Activated T-cell treated with anti-CD3 and anti-CD28 coated beads, Interleukin-2, amount 50 U/mL, for 48 hours (primary cell): ENCODE data around the gene EPHA7.

Experiments
- DNase-seq, 2 experiments: peaks; one replicate each; pipeline ENCODE4 v3.0.0-alpha.2; 2020

Gene EPHA7

GRCh38 chr6:93419304-93420162, at the start of gene EPHA7:
TSS of gene EPHA7 (minus strand) at chr6:93419559. CDS start at chr6:93419341, 218 bp downstream.
- DNase-seq: peak; percentile 56 to 65

GRCh38 chr6:93468291-93468690, 48.9 kb upstream of the EPHA7 start:
- no peak for DNase-seq

- DNase-seq: no peak
These were observed 35.2 kb upstream of the EPHA7 start for GRCh38 chr6:93454533-93454932.

- DNase-seq: no peak
These were observed 34.6 kb upstream of the EPHA7 start for GRCh38 chr6:93453956-93454355.

- no peak for DNase-seq
These were observed 28.5 kb upstream of the EPHA7 start for GRCh38 chr6:93447874-93448273.

GRCh38 chr6:93437491-93437890, 18.1 kb upstream of the EPHA7 start:
- DNase-seq: no peak

- no peak for DNase-seq
These were observed 14.2 kb upstream of the EPHA7 start for GRCh38 chr6:93433592-93433991.

GRCh38 chr6:93424303-93425064, 5.1 kb upstream of the EPHA7 start:
- no peak for DNase-seq

- peak; percentile 19 to 21 for DNase-seq
These were observed 4.2 kb upstream of the EPHA7 start for GRCh38 chr6:93423542-93423941.

GRCh38 chr6:93420163-93420795, 920 bp upstream of the EPHA7 start:
- no peak for DNase-seq

GRCh38 chr6:93418408-93419303, 703 bp downstream of the EPHA7 start:
- DNase-seq: peak; percentile 18 to 21

- no peak for DNase-seq
These were observed 1.3 kb downstream of the EPHA7 start for GRCh38 chr6:93418033-93418407.

- DNase-seq: peak; percentile 13 to 19
These were observed 1.8 kb downstream of the EPHA7 start for GRCh38 chr6:93417421-93418013.

- peak; percentile 23 to 24 for DNase-seq
These were observed 2.6 kb downstream of the EPHA7 start for GRCh38 chr6:93416571-93417420.

- no peak for DNase-seq
These were observed 6.2 kb downstream of the EPHA7 start for GRCh38 chr6:93413190-93413589.

- no peak for DNase-seq
These were observed 6.9 kb downstream of the EPHA7 start for GRCh38 chr6:93412452-93412851.

- no peak for DNase-seq
These were observed 12.2 kb downstream of the EPHA7 start for GRCh38 chr6:93407186-93407585.

- DNase-seq: no peak
These were observed 16.0 kb downstream of the EPHA7 start for GRCh38 chr6:93403390-93403789.

- DNase-seq: no peak
These were observed 20.6 kb downstream of the EPHA7 start for GRCh38 chr6:93398723-93399122.

- DNase-seq: no peak
These were observed 24.9 kb downstream of the EPHA7 start for GRCh38 chr6:93394471-93394870.

- no peak for DNase-seq
These were observed 25.7 kb downstream of the EPHA7 start for GRCh38 chr6:93393554-93394074.
